ENCODE results near the gene SOX21. TPM values are rescaled to one million over a fixed set of nuclear protein-coding genes. Genes with fewer than 3 reads are reported as not detected.

The SOX21 gene
- total RNA-seq, 3 donors from 2014 or later: not detected

DNA sequence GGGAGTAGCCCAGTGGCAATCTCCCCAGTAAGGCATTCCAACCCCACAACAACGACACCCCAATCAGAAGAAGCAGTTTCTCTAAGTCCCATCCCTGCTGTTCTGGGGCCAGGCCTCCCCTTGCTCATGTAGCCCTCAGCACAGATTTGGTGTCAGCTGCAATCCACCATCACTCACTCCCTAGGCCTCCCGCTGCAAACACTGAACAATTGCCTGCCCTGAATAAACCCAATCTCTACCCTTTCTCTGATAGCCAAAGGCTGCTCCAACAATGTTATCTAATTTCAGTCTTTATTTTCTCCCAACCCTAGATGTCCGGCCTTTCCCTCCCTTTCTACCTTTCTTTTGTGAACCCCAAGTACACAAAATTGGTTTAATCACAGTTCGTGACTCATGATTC is 5.6 kb upstream of the SOX21 start:
- peaks cover 3% of the 10 kb centered on the region for H3K4me1 ChIP-seq (ENCODE audit: low read depth)
- TF ChIP-seq, protein P1, sequence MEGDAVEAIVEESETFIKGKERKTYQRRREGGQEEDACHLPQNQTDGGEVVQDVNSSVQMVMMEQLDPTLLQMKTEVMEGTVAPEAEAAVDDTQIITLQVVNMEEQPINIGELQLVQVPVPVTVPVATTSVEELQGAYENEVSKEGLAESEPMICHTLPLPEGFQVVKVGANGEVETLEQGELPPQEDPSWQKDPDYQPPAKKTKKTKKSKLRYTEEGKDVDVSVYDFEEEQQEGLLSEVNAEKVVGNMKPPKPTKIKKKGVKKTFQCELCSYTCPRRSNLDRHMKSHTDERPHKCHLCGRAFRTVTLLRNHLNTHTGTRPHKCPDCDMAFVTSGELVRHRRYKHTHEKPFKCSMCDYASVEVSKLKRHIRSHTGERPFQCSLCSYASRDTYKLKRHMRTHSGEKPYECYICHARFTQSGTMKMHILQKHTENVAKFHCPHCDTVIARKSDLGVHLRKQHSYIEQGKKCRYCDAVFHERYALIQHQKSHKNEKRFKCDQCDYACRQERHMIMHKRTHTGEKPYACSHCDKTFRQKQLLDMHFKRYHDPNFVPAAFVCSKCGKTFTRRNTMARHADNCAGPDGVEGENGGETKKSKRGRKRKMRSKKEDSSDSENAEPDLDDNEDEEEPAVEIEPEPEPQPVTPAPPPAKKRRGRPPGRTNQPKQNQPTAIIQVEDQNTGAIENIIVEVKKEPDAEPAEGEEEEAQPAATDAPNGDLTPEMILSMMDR (IDR thresholded peaks at IDR 0.05): no peak
- H3K36me3 ChIP-seq (ENCODE audit: low read depth): no peaks in the 10 kb centered on the region
- H3K9me3 ChIP-seq: no peaks in the 10 kb centered on the region
- DNase-seq (no peak), ATAC-seq (no peak)
- intact Hi-C loops (cut with DNase I, micrococcal nuclease): no loop called here
- no peak overlapping the region for H3K4me3 ChIP-seq

DNA sequence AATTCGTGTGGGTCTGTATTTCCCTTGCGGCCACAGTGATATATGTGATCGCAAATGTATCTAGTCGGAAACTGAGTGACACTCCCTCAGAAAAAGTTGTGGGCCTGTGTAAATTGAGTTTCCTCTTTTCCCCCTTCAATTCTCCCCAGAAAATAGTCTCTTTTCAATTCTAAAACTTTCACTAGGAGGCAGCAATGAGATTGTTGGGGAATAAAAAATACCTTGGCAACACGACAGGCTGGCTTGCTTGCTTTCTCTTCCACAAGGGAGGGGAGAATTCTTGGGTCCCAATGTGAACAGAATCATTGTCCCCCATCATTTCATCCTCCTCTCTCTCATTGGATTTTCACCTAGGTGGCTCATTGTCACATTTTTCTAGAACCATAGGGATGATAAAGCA is 3.7 kb upstream of the SOX21 start:
- TF ChIP-seq, protein P1 (IDR thresholded peaks at IDR 0.05): no peak
- Histone ChIP-seq H3K36me3 (ENCODE audit: low read depth) (no peaks in the 10 kb centered on the region), H3K9me3 (no peaks in the 10 kb centered on the region), H3K4me1 (ENCODE audit: low read depth) (peaks cover 15% of the 10 kb centered on the region), H3K4me3 (no peak overlapping the region)
- intact Hi-C loops (cut with DNase I, micrococcal nuclease): no loop called here
- DNase-seq (no peak), ATAC-seq (no peak)

DNA sequence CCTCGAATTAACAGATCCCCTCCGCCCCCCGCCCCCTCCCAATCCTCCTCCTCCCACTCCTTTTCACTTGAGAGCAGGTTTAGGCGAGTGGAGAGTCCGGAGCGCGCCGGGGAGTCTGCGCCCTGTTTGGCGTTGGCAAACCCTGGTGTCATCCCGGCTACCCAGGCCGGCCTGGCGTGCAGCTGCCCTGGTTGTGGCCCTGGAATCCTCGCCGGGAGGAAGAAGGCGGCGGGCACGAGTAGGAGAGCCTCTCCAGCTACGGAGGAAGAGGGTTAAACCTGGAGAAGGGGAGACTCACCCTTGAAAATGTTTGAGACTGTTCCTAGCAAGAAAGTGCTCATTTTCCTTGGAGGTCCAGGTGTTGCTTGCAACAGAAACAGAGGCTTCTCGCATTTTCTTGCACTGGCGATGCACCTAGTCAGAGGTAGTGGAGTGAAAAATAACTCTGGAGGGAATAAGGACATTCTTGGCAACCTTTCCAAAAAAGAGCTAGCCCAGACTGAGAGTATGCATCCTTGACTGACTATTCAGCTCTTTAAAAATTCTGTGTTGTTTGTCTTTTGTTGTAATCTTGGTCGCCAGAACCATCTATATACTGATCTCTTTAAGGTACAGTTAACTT is 1.3 kb upstream of the SOX21 start:
- no peak for ATAC-seq
- H3K4me3 ChIP-seq: no peak overlapping the region
- H3K4me1 ChIP-seq (ENCODE audit: low read depth): peaks cover 17% of the 10 kb centered on the region
- no peaks in the 10 kb centered on the region for H3K9me3 ChIP-seq
- intact Hi-C loops (cut with DNase I, micrococcal nuclease): no loop called here
- TF ChIP-seq, protein P1 (IDR thresholded peaks at IDR 0.05): no peak
- H3K36me3 ChIP-seq (ENCODE audit: low read depth): no peaks in the 10 kb centered on the region
- DNase-seq: peak in 1 of 3 donors; percentile 27

DNA sequence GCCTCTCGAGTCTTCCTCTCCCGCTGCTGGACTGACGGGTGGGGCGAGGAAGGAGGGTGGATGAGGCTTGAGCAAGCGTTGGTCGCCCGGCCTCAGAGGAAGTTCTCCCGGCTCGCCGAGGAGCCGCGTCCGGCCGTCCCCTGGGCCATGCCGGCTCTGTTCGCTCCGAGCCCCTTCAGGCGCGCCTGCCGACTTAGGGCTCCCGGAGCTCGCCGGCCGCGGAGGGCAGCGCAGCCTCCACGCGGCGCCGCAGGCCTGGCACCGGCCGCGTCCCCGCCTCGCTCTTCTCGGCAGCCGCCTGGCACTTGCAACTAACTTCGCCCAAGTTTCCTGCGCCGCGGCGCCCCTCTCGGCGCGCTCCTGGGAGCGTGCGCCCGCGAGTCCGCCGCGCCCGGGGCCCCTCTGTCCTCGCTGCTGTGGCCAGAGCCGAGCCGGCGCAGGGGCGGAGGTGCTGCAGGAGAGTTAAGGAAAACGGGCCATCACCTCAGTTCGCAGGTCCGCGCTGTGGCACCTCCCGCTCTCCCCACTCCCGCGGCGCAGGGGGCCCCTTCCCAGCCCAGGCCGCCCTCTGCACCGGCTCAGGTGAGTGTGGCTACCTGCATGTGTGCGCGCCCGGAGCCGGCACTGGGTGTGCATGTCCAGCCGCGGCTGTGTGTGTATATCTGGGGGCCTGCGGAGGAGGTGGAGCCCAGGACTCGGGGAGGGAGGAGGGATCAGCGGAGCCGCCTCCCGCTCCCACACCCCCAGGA is 641 bp upstream of the SOX21 start:
- TF ChIP-seq, protein P1 (IDR thresholded peaks at IDR 0.05): no peak
- peak; percentile 57 for ATAC-seq

DNA sequence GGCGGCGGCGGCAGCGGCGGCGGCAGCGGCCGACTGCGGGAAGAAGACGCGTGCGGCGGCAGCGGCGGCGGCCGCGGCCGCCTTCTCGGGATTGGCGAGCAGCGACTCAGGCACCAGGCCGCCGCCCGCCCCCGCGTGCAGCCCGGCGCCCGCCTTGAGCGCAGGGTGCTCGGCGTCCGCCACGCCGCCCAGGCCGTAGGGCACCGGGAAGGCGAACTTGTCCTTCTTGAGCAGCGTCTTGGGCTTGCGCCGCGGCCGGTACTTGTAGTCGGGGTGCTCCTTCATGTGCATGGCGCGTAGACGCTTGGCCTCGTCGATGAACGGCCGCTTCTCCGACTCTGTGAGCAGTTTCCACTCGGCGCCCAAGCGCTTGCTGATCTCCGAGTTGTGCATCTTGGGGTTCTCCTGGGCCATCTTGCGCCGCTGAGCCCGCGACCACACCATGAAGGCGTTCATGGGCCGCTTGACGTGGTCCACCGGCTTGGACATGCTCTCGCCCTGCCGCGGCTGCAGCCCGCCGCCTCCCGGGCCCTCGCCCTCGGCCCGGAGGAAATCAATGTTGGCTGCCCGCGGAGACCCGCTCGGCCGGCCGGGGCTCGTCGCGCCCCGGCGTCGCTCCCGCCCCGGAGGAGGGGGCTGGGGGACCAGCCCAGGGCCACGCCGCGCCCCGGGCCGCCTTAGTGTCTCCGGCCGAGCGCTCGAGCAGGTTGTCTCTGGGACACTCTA is 621 bp downstream of the SOX21 start:
- Histone ChIP-seq H3K4me1 (ENCODE audit: low read depth) (peaks cover 17% of the 10 kb centered on the region), H3K4me3 (no peak overlapping the region), H3K36me3 (ENCODE audit: low read depth) (no peaks in the 10 kb centered on the region), H3K9me3 (no peaks in the 10 kb centered on the region)
- DNase-seq: peak in 2 of 3 donors; percentile 12 to 33
- intact Hi-C loops (cut with DNase I, micrococcal nuclease): no loop called here
- TF ChIP-seq, protein P1 (IDR thresholded peaks at IDR 0.05): no peak
- ATAC-seq: peak; percentile 31

More for the DNA sequence above, 641 bp upstream of the SOX21 start:
- intact Hi-C loops (cut with DNase I, micrococcal nuclease): no loop called here
- Histone ChIP-seq H3K9me3 (no peaks in the 10 kb centered on the region), H3K4me3 (no peak overlapping the region), H3K36me3 (ENCODE audit: low read depth) (no peaks in the 10 kb centered on the region), H3K4me1 (ENCODE audit: low read depth) (peaks cover 17% of the 10 kb centered on the region)
- peak in 2 of 3 donors; percentile 8 to 34 for DNase-seq

All from mucosa of descending colon (tissue), 3 donors.